GDM1 (cell line): Measurements from ENCODE around the gene RCAN1.

Source experiments
- DNase-seq: peaks from one replicate; lab custom pipeline; 2025; lab: John Stamatoyannopoulos, UW

The RCAN1 gene

GRCh38 chr21:34598931-34599400, 15.9 kb downstream of the RCAN1 start:
- no peak for DNase-seq

- DNase-seq: no peak
Observed at GRCh38 chr21:34597406-34597805, 17.5 kb downstream of the RCAN1 start.

- DNase-seq: no peak
Observed at GRCh38 chr21:34596561-34597271, 18.2 kb downstream of the RCAN1 start.

GRCh38 chr21:34595457-34595856, 19.5 kb downstream of the RCAN1 start:
- no peak for DNase-seq

GRCh38 chr21:34594566-34595234, 20.2 kb downstream of the RCAN1 start:
- no peak for DNase-seq

GRCh38 chr21:34593954-34594531, 20.9 kb downstream of the RCAN1 start:
- no peak for DNase-seq

GRCh38 chr21:34593423-34593822, 21.5 kb downstream of the RCAN1 start:
- DNase-seq: no peak

GRCh38 chr21:34592120-34592955, 22.6 kb downstream of the RCAN1 start:
- no peak for DNase-seq

- no peak for DNase-seq
Observed at GRCh38 chr21:34590520-34590919, 24.4 kb downstream of the RCAN1 start.

GRCh38 chr21:34589511-34590282, 25.2 kb downstream of the RCAN1 start:
- DNase-seq: no peak

- DNase-seq: no peak
Observed at GRCh38 chr21:34583926-34584563, 30.9 kb downstream of the RCAN1 start.

GRCh38 chr21:34582506-34583150, 32.3 kb downstream of the RCAN1 start:
- DNase-seq: peak; percentile 15

- no peak for DNase-seq
Observed at GRCh38 chr21:34580181-34580700, 34.7 kb downstream of the RCAN1 start.

GRCh38 chr21:34579411-34579810, 35.5 kb downstream of the RCAN1 start:
- no peak for DNase-seq

- DNase-seq: no peak
Observed at GRCh38 chr21:34576041-34576511, 38.8 kb downstream of the RCAN1 start.

GRCh38 chr21:34574601-34575529, 40.0 kb downstream of the RCAN1 start:
- DNase-seq: no peak

- no peak for DNase-seq
Observed at GRCh38 chr21:34571994-34572393, 42.9 kb downstream of the RCAN1 start.

- peak; percentile 62 for DNase-seq
Observed at GRCh38 chr21:34570313-34570712, 44.6 kb downstream of the RCAN1 start.

GRCh38 chr21:34569381-34569979, 45.4 kb downstream of the RCAN1 start:
- no peak for DNase-seq
